WTC11 (cell line): ENCODE data around the gene DRAXIN.

Experiments used
- ETV6 ChIP-seq: sonication (generic); formaldehyde crosslinking; IDR thresholded peaks from 2 replicates; pipeline ENCODE4 v1.8.1; 2022; ENCODE audit warnings: mild to moderate bottlenecking, missing genetic modification reagents
- TF ChIP-seq, protein P1 (sequence below): sonication (generic); formaldehyde crosslinking; IDR thresholded peaks from 2 replicates; pipeline ENCODE4 v1.8.1; 2023; ENCODE audit warnings: mild to moderate bottlenecking, missing genetic modification reagents, moderate library complexity
- TF ChIP-seq, protein P2 (sequence below): fragments of 250-450 bp; sonication (Bioruptor Pico); IDR thresholded peaks from 2 replicates; pipeline ENCODE4 v1.9.0; 2021; ENCODE audit warnings: mild to moderate bottlenecking

GRCh38 chr1:11680270-11681070 is 11.0 kb upstream of the DRAXIN start:
- TF ChIP-seq, protein P1, sequence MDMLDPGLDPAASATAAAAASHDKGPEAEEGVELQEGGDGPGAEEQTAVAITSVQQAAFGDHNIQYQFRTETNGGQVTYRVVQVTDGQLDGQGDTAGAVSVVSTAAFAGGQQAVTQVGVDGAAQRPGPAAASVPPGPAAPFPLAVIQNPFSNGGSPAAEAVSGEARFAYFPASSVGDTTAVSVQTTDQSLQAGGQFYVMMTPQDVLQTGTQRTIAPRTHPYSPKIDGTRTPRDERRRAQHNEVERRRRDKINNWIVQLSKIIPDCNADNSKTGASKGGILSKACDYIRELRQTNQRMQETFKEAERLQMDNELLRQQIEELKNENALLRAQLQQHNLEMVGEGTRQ (CRISPR knock-in tag), result no peak; the same call in 1 of the 2 replicates
- TF ChIP-seq, protein P2, sequence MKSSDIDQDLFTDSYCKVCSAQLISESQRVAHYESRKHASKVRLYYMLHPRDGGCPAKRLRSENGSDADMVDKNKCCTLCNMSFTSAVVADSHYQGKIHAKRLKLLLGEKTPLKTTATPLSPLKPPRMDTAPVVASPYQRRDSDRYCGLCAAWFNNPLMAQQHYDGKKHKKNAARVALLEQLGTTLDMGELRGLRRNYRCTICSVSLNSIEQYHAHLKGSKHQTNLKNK (CRISPR knock-in tag), result no peak
- TF ChIP-seq ETV6 (CRISPR knock-in tag), result no peak; the same call in 1 of the 2 replicates
